HepG2 (cell line): Measurements from ENCODE around the gene MED12L. TPM values are rescaled to one million over a fixed set of nuclear protein-coding genes. Genes with fewer than 3 reads are reported as not detected.

Source experiments
- ATAC-seq: fragments of 200-7000 bp; cut with Tn5 transposase; 3 replicates; pipeline ENCODE4 v1.9.1; 2020; ENCODE audit warnings: mild to moderate bottlenecking, moderate library complexity
- BruUV-seq: library from RNA; stranded (reverse); fragments of 400-500 nt; replicated peaks from 2 replicates; lab custom pipeline; 2021; lab: Mats Ljungman, UMichigan
- CTCF ChIA-PET: fragments of 300-600 bp; formaldehyde crosslinking; extraction: SDS; loops from one replicate; lab custom pipeline; 2021; ENCODE audit warnings: low total read pairs, inconsistent platforms, low intra/inter-chr PET ratio; lab: Yijun Ruan, JAX
- POLR2A ChIA-PET: fragments of 350-600 bp; sonication (Branson Sonifier 250); formaldehyde crosslinking; loops from one replicate; lab custom pipeline; 2020; ENCODE audit warnings: antibody characterized with exemption, inconsistent platforms; lab: Yijun Ruan, JAX
- DNase-seq: peaks from one replicate; pipeline ENCODE4 v3.0.0-alpha.2; 2015; ENCODE audit warnings: low spot score
- FAIRE-seq: peaks from 3 replicates; lab custom pipeline; 2011; peaks lifted over from hg19 to GRCh38; lab: Jason Lieb, UNC
- H2AFZ ChIP-seq: one replicate; pipeline ENCODE4 v1.6.1; 2011; ENCODE audit warnings: low read length, inconsistent platforms
- H3K27ac ChIP-seq: fragments of 300-600 bp; 3 replicates; pipeline ENCODE4 v1.8.0; 2011; ENCODE audit warnings: mixed run types, mild to moderate bottlenecking, mixed read lengths, low read length, inconsistent platforms; ENCODE audit not compliant: insufficient read depth; ENCODE audit errors: extremely low read length
- H3K27me3 ChIP-seq, 2 experiments: fragments of 200-600 bp in 1 of 2; 2 replicates in 1 of 2; 3 replicates in 1 of 2; pipeline versions ENCODE4 v1.6.0 to v1.8.0; 2011; ENCODE audit warnings: low read length in 2 of 2, mild to moderate bottlenecking in 2 of 2, moderate library complexity in 2 of 2, inconsistent platforms in 1 of 2; ENCODE audit not compliant: insufficient read depth in 2 of 2, control insufficient read depth in 1 of 2
- H3K36me3 ChIP-seq, 2 experiments: fragments of 200-600 bp in 1 of 2; replicated peaks in 1 of 2; 2 replicates in 1 of 2; 3 replicates in 1 of 2; pipeline versions ENCODE4 v1.5.1 to v1.8.0; 2011; ENCODE audit warnings: low read length in 2 of 2, inconsistent platforms in 1 of 2; ENCODE audit not compliant: insufficient read depth in 2 of 2, control insufficient read depth in 1 of 2
- H3K4me1 ChIP-seq: 2 replicates; pipeline ENCODE4 v1.5.1; 2012; ENCODE audit warnings: low read length, inconsistent platforms; ENCODE audit not compliant: insufficient read depth
- H3K4me2 ChIP-seq: 2 replicates; pipeline ENCODE4 v1.6.0; 2011; ENCODE audit warnings: low read depth, low read length, inconsistent platforms
- H3K4me3 ChIP-seq, 3 experiments: fragments of 200-600 bp in 1 of 3; sonication (generic), shearing (Covaris generic) in 1 of 3; replicated peaks in 1 of 3; 2 replicates each; pipeline ENCODE4 v1.5.1; 2011 to 2016; ENCODE audit warnings: low read length in 3 of 3, inconsistent platforms in 2 of 3, low read depth in 2 of 3, mild to moderate bottlenecking in 2 of 3, control low read depth in 1 of 3, mixed read lengths in 1 of 3; ENCODE audit not compliant: insufficient read depth in 1 of 3
- H3K79me2 ChIP-seq: one replicate; pipeline ENCODE4 v1.6.1; 2011; ENCODE audit warnings: low read length, inconsistent platforms; ENCODE audit not compliant: insufficient read depth
- H3K9ac ChIP-seq: 2 replicates; pipeline ENCODE4 v1.6.0; 2011; ENCODE audit warnings: mild to moderate bottlenecking, low read depth, low read length, inconsistent platforms; ENCODE audit not compliant: insufficient read depth
- H3K9me3 ChIP-seq: 2 replicates; pipeline ENCODE4 v1.5.1; 2012; ENCODE audit warnings: mild to moderate bottlenecking, low read length
- H4K20me1 ChIP-seq: 2 replicates; pipeline ENCODE4 v1.6.0; 2011; ENCODE audit warnings: inconsistent platforms, mild to moderate bottlenecking, low read length, moderate library complexity; ENCODE audit not compliant: insufficient read depth
- HNF1A ChIP-seq, 2 experiments: sonication (generic) in 1 of 2; formaldehyde crosslinking in 1 of 2; IDR thresholded peaks; 2 replicates each; pipeline versions ENCODE4 v1.4.0 to v1.6.1; 2016 to 2020; ENCODE audit warnings: borderline replicate concordance in 1 of 2, low read depth in 1 of 2, mild to moderate bottlenecking in 1 of 2, missing genetic modification reagents in 1 of 2
- HNF4A ChIP-seq: sonication (generic); formaldehyde crosslinking; IDR thresholded peaks from 2 replicates; pipeline ENCODE4 v1.4.0; 2020; ENCODE audit warnings: missing genetic modification reagents
- TERF1 ChIP-seq: sonication (generic); formaldehyde crosslinking; IDR thresholded peaks from 2 replicates; pipeline ENCODE4 v1.8.0; 2022; ENCODE audit warnings: mild to moderate bottlenecking, missing genetic modification reagents, moderate library complexity
- THAP8 ChIP-seq: sonication (generic); formaldehyde crosslinking; IDR thresholded peaks from 2 replicates; pipeline ENCODE4 v1.5.1; 2020; ENCODE audit warnings: missing genetic modification reagents, mild to moderate bottlenecking, borderline replicate concordance
- ZBTB37 ChIP-seq: sonication (generic); formaldehyde crosslinking; IDR thresholded peaks from 2 replicates; pipeline ENCODE4 v1.4.0; 2020; ENCODE audit warnings: mild to moderate bottlenecking, missing genetic modification reagents
- ZGPAT ChIP-seq: IDR thresholded peaks from 2 replicates; pipeline ENCODE4 v1.6.1; 2016; ENCODE audit warnings: mild to moderate bottlenecking
- ZKSCAN8 ChIP-seq: IDR thresholded peaks from 2 replicates; pipeline ENCODE4 v1.6.1; 2016; ENCODE audit warnings: borderline replicate concordance, missing genetic modification reagents, missing compliant biosample characterization
- ZNF331 ChIP-seq: sonication (generic); formaldehyde crosslinking; IDR thresholded peaks from 2 replicates; pipeline ENCODE4 v1.4.0; 2020; ENCODE audit warnings: missing genetic modification reagents
- ZNF7 ChIP-seq: IDR thresholded peaks from 2 replicates; pipeline ENCODE4 v1.6.1; 2016; ENCODE audit warnings: missing biosample characterization, missing genetic modification reagents
- ZNF83 ChIP-seq: sonication (generic); formaldehyde crosslinking; IDR thresholded peaks from 2 replicates; pipeline ENCODE4 v1.4.0; 2020; ENCODE audit warnings: missing genetic modification reagents, mild to moderate bottlenecking, borderline replicate concordance
- WGBS: methylation state at CpG from one replicate; pipeline ENCODE4 v1.1.6; 2017; ENCODE audit warnings: low lambda C conversion rate; 5-methylcytosine and 5-hydroxymethylcytosine counted together
- in situ Hi-C: cut with HindIII; loops from 2 replicates; pipeline ENCODE4 v1.10.0; 2017; ENCODE audit warnings: low pct_unique_long_range_greater_than_20kb; ENCODE audit not compliant: extremely low pct_ligation_motif_present
- intact Hi-C: fragments of 100-400 bp; cut with micrococcal nuclease; formaldehyde crosslinking; loops from one replicate; pipeline ENCODE4 v1.10.0; 2022; ENCODE audit not compliant: unreplicated experiment
- polyA plus RNA-seq, 8 experiments: library from polyadenylated mRNA; depleted of rRNA in 3 of 8; stranded (reverse) in 7 of 8; unstranded in 1 of 8; fragments of >200 nt; fragmentation: Illumina TruSeq in 4 of 8; extraction: Trizol in 4 of 8; gene quantifications; 2 replicates each; pipeline versions ENCODE4 v1.2.1 to v1.2.3, GENCODE V29; 2011 to 2016; ENCODE audit warnings: low read depth in 4 of 8, missing spikeins in 1 of 8, mixed read lengths in 1 of 8; ENCODE audit not compliant: insufficient read depth in 1 of 8
- total RNA-seq, 5 experiments: library from RNA; depleted of rRNA; stranded (reverse); fragments of >200 nt; fragmentation: Illumina TruSeq; extraction: Trizol; gene quantifications; 2 replicates each; pipeline ENCODE4 v1.2.3, GENCODE V29; 2016; ENCODE audit warnings: low read depth in 1 of 5

Gene MED12L
- total and polyA plus RNA-seq, 2 of the 13 experiments (the other 11 are each of a cell fraction or from before 2014, with no cell fraction given), result 0.07 to 0.64 TPM

- Histone ChIP-seq H3K9ac (no peak overlapping the region), H3K36me3 (no peaks in the 10 kb centered on the region)
- TF ChIP-seq TERF1 (CRISPR knock-in tag) (no peak), HNF1A (IDR thresholded peaks at IDR 0.05; ENCODE audit: low read depth) (no peak), HNF1A (CRISPR knock-in tag; IDR thresholded peaks at IDR 0.05; ENCODE audit: borderline replicate concordance) (no peak), ZNF331 (CRISPR knock-in tag) (no peak), ZKSCAN8 (CRISPR knock-in tag) (no peak), ZBTB37 (no peak), ZNF7 (no peak), ZGPAT (CRISPR knock-in tag) (no peak), THAP8 (CRISPR knock-in tag) (no peak), HNF4A (no peak), ZNF83 (CRISPR knock-in tag) (no peak)
- TF ChIP-seq, all 625 proteins: peak for 0
- 29% methylated on average over 2 of the region's 2 CpGs for WGBS
- ATAC-seq (no peak), DNase-seq (no peak), FAIRE-seq (no peak)
- Histone ChIP-seq H2AFZ (no peak overlapping the region), H3K27me3 (no peaks in the 10 kb centered on the region), H3K4me3 (no peak overlapping the region), H3K4me1 (no peaks in the 10 kb centered on the region), H3K9me3 (no peaks in the 10 kb centered on the region), H4K20me1 (no peaks in the 10 kb centered on the region), H3K4me2 (no peak overlapping the region), H3K79me2 (no peaks in the 10 kb centered on the region), H3K27ac (no peak overlapping the region)
- no TSS peak for BruUV-seq
- in situ Hi-C loops (no loop called here), intact Hi-C loops (no loop called here)
- ChIA-PET CTCF (no interaction called here), POLR2A (no interaction called here)
These were observed 317.8 kb downstream of the MED12L start for GRCh38 chr3:151403246-151403645.
